NCI-H1092 (cell line): ENCODE data around the gene CSF2.

Experiments
- DNase-seq: peaks from one replicate; lab custom pipeline; 2025; lab: John Stamatoyannopoulos, UW

CSF2 gene

DNA sequence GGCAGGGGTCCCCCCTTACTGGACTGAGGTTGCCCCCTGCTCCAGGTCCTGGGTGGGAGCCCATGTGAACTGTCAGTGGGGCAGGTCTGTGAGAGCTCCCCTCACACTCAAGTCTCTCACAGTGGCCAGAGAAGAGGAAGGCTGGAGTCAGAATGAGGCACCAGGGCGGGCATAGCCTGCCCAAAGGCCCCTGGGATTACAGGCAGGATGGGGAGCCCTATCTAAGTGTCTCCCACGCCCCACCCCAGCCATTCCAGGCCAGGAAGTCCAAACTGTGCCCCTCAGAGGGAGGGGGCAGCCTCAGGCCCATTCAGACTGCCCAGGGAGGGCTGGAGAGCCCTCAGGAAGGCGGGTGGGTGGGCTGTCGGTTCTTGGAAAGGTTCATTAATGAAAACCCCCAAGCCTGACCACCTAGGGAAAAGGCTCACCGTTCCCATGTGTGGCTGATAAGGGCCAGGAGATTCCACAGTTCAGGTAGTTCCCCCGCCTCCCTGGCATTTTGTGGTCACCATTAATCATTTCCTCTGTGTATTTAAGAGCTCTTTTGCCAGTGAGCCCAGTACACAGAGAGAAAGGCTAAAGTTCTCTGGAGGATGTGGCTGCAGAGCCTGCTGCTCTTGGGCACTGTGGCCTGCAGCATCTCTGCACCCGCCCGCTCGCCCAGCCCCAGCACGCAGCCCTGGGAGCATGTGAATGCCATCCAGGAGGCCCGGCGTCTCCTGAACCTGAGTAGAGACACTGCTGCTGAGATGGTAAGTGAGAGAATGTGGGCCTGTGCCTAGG is at the start of gene CSF2:
Gene CSF2 (plus strand): TSS at position 559 of the 783 bp plus-strand sequence. CDS start 35 bp downstream, at position 594.
- DNase-seq, result no peak

DNA sequence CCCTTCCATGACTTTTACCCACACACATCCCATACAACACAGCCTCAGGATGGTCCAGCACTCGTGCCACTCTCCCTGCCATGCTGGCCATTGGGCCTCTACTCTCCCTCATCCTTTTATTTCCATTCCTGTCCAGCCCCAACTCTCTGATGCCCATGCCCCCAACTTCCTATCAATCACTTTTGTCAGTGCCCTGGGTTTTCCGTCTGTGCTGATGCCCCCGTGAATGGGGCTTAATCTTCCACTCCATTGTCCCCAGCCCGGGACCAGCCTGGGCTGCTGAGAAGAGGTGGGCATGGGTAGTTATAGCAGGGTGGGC is 49.5 kb upstream of the CSF2 start:
- no peak for DNase-seq

DNA sequence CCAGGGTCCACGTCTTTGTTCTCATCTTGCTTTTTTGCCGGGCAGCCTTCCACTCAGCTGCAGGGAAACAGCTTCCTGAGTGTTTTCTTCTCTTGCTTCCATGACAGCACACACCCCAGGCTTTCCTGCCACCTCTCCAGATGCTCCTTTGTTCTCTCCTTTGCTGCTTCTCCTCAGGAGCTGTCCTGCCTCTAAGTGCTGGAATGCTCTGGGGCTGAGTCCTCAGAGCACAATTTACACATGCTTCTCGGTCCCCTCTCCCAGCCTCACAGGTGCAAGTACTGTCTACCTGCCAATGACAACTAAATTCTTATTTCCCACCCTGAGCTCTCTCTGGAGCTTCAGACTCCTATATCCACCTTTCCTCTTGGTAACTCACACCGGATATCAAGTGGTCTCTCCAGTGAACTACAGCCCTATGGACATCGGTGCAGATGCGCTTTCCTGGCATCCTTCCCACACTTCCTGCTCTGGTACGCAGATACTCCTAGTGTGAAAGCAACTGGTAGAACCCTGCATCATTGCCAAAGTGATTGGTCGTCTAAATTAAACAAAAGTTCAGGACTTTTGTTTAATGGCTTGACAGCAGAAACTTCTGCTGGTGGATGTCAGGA is 48.7 kb upstream of the CSF2 start:
- DNase-seq, result no peak

DNA sequence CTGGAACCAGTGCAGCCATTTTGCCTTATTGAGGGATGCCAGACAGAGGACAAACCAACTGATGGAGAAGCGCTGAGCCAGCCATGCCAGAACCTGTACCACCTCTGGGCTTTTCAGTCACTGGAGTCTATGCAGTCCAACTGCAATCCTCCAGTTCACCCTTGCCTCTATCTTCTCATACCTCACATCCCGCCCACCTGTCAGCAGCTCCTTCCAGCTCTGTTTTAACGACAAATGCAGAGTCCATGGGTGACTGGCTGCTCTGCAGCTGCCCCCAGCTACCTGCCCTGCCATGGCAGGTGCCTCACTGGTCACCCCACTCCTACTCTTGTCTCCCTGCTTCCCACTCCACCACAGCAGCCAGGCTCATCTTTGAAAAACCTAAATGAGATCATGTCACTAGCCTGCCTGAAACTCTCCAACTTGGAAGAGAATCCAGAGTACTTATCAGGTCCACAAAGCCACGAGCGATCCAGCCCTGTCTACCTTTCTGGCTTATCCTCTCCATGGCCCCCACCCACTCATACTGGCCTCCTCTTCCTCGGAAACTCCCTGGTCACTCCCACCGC is 48.1 kb upstream of the CSF2 start:
- no peak for DNase-seq

DNA sequence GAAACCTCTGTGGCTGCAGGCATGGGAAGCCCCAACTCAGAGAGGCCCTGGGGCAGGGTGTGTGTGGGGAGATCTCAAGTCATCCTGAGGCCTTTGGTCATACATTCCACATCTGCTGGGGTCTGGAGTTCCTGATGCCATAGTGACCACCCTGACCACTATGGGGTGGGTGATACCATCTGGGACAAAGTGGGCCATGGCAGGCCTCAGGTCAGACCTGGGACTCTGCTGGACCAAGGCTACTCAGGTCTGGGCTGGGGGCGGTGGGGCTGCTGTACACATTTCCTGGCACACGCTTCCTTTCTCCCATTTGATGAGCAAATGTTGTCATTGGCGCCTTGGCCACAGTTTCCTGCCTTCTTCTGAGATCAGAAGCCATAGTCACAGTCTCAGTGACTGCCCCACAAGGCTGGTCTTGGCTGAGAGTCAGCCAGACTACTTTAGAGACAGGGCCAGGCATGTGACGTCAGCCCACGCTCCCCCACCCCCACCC is 47.0 kb upstream of the CSF2 start:
- no peak for DNase-seq

DNA sequence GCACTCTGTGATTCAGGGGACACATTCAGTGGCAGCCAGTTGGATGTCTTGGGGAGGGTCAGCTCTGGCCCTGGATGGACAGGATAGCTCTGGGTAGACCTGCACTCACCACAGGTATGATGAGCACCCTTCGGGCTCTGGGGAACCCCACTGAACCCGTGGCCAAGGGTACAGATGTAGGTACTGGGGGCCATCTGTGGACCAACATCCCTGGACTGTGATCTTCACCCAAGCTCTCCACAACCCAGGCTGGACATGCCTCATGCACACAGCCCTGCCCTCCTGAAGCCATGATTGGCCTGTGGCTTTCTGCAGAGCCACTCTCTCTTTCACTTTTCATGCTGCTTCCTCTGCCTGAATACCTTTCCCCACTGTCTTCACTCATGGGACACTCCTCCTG is 46.6 kb upstream of the CSF2 start:
- DNase-seq, result no peak

DNA sequence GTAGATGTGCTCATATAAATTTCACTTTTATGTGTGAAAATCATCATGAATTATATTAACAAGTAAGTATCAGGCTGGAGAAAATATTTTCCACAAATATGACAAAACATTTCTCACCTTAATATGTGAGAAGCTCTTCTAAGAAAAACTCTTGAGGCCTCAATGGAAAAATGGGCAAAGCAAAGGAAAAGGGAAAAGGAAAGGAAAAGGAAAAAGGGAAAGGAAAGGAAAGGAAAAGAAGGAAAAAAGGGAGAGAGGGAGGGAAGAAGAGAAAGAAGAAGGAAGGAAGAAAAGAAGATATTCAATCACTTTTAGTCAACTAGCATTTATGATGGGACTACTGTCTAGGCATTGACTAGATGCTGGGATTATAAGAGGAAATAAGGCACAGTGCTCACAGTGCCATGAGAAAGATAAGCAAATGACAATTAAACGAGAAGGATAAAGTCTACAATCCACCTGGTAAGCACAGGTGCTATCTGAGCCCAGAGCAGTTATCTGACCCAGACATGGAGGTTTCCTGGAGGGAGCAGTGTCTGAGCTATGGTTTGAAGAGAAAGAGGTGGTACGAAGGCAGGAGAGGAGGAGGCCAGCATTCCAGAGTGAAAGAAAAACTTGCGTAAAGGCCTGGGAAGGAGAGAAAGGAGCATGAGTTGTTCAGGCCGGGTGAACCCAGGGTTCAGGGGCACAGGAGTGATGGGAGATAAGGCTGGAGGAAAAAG is 43.8 kb upstream of the CSF2 start:
- DNase-seq, result no peak

DNA sequence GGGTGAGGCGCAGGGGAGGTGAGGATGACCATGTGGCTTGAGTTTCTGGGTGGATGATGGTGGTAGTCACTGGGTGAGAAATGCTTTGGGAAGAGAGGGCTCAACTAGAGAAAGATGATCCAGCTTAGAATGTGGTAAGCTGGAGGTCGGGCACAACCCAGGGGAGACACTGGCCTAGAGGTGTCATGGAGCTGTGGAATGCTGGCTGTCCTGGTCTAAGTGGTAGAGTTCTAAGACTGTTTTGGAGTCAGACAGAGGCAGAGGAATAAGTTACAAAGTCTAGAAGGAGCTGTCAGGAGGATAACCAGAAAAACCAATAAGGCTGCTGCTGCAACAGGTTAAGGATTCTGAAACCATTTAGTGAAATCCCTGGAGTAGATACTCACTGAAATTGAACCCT is 43.0 kb upstream of the CSF2 start:
- no peak for DNase-seq

DNA sequence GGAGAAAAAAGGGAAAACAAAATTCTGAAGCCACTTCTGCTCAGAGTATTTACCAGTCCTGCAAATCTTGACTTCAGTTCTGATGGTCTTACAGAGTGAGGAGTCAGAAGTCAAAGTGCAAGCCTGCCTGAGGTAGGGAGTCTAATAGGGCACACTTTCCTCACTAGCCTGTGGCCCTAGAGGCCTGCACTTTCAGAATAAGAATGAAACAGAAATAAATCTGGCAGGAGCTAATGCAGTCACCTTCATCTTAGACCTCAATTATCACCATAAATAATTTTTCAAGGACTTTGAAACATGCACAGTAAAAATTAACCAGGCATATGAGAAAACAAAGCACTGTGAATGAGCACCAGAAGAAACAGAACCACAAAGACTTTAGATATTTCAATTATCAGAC is 41.4 kb upstream of the CSF2 start:
- no peak for DNase-seq

DNA sequence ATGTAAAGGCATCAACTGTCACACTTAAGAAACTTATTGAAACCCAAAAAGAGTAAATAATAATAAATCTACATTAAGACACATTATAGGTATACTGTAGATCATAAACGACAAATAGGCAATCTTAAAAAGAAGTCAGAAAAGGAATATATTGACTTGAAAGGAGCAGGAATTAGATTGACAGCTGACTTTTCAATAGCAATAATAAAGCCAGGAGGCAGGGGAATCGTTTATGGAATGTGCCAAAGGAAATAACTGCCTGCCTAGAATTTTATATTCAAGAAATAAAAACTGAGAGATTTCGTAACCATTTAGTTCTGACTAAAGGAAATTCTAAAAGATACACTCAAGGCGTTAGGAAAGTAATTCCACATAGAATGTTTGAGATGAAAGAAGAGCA is 40.5 kb upstream of the CSF2 start:
- no peak for DNase-seq

DNA sequence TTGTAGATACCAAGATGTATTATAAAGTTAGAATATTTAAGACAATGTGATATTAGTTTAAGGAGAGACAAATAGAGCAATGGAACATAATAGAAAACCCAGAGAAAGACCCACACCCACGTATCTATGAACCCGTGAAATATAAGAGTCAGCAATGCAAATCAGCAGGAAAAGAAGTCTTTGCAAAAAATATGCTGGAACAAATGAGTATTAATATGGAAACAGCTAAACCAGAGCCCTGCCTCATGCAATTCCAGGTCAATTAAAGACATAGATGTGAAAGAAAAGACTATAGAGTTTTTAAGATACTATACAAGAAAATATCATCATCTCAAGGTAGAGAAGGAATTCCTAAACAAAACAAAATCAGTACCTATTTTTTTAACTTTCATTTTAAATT is 36.2 kb upstream of the CSF2 start:
- no peak for DNase-seq

DNA sequence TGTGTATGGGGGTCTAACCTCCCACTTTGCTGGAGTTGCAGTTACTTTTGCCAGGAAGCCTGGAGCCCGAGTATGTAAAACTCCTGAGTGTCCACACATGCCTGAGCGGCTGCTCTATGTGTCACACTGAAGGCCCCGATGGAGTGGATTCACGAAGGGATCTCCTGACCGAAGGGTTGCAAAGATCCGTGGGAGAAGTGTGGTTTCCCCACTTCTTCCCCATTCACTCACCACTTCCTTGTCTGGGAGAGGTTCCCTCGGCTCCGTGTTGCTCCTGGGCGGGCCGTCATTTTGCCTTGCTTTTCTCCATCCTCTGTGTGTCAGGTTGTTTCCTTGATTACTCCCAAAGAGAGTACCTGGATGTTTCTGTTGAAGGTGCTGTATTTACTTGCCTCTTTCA is 29.4 kb upstream of the CSF2 start:
- DNase-seq, result no peak

DNA sequence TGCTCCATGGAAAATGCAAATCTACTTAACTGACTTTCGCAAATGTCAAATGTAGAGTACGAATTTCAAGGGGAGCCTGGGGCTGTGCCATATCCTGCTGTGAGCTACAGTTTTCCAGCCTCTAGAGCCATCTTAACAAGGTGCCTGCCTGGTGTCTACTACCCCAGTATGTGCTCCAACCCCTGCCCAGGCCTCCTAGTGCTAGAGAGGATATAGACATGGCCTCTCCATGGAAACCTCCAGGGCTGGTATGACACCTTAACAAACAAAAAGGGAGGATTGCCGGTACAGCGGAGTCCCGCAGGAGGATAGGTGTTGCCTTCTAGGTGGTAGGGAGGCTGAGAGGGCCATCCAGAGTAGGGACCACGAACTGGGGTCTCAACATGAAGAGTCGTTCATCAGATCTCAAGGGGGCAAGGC is 26.7 kb upstream of the CSF2 start:
- DNase-seq, result no peak

DNA sequence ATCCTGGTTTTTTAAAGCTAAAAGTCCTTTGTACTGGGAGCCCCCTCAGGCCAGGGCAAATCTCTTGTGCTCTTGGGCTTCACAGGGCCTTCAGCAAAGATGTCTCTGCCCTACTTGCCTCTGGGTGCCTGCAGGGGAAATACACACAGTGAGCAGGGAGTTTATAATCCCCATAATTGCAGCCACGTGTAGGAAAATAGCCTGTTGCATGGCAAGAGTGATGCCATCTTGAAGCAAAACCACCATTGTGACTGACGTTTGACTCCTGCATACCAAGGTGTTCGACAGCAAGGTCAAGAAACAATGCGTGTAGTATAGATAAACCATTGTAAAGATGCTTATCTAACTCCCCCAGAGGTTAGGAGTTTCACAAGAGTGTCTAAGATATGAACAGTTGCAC is 24.5 kb upstream of the CSF2 start:
- DNase-seq, result no peak

DNA sequence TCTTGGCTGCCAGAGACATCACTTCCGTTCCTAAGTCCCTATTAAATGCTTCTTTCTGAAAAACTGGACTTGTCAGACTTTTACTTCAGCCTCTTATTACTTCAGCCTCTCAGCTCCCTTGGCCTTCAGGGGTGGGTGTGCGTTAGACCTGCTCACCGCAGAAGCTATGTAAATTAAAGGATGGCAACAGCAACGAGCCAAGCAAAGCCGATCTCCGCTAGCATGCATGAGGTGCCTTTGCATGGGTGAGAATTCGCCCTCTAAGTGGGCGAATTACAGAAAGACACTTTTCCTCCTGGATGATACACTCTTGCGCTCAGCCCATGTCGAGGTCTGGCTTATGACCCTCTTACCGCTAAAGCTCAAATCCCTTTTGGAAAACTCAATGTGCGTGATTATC is 24.0 kb upstream of the CSF2 start:
- no peak for DNase-seq

DNA sequence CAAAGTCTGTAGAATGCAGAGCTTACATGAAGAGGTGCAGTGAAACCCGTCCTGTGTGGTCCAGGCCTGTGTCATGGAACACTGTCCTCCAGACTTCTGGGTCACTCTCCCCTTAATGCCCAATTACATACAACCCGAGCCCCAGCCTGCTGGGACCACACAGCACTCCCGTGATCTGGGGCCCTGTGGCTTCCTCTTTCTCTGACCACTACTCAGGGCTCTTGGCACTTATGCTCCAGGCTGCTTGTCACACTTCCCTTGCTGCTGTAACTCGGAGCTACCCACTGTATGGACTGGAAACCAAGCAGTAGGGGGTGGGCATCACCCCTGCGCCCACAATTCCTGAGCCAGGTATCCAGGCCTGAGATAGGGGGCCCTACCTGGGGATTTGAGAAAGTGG is 23.5 kb upstream of the CSF2 start:
- no peak for DNase-seq

DNA sequence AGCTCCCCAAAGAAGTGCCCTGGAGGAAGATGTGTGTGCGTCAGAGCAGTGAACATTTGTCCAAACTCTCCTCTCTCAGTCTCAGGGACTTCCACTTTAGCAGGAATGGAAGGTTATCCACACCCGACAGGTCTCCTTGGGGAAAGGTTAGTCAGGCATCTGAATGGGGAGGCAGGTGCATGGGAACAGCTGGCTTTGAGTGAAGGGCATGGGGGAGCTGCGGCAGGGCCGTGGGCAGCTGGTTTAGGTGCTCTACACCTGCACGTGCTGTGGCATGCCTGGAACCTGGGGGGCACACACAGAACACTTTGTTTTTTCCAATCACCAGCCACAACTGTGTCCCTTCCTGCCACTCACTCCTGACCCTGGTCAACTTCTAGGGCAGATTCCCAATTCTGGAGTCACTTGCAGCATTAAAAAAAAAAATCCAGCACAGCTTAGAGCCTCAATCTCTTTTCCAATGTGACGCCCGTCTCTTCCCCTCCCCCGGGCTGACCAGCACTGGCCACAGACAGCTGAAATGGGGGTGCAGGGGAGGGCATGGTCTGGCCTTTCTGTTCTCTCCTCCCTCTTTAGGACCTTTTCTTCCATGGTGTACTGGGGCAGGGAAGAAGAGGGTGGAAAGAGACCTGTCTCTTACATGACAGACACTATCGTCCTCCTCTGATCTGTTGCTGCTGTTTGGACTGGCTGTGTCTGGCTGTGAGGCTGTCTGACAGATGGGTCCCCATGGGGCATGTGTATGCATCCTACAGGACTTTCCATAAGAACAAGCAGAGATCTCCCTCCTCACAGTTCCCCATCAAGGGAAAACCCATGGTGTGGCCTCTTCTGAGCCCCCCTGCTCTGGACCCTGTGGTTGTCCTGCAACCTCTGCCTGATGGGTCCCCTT is 22.7 kb upstream of the CSF2 start:
- DNase-seq, result no peak

DNA sequence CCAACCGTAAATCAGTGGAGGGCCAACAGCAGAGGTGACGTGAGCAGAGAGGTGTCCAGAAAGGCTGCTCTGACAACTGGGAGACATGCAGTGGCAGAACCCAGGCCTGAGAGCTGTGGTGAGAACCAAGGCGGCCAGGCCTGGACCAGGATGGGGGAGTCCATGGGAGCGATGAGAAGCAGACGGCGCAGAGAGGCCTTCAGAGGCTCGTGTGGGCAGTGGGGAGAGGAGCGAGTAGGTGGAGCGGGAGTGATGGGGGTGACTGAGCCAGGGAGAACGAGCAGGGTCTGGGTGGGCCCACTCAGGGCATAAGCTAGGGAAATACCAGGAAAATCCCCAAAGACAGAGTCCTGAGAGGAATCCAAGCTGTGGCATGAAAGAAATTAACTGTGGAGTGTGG is 21.1 kb upstream of the CSF2 start:
- DNase-seq, result no peak

DNA sequence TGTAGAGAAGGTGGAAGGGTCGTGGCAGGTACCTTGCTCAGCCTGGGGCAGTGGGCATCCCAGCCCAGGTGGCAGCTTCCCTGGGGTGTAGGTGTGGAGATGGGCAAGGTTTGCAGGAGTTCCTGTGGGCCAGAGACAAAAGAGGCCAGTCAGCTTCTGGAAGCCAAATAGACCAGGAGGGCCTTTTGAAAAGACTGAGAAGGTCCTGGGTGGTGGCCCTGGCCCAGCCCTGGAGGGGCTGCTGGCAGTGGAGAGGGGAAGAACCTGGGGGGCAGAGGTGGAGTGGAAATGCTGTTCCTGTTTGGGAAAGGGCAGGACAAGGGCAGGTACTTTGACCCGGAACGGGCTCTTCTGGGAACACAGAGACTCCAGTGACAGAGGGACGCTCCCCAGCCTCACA is 20.1 kb upstream of the CSF2 start:
- DNase-seq, result no peak

DNA sequence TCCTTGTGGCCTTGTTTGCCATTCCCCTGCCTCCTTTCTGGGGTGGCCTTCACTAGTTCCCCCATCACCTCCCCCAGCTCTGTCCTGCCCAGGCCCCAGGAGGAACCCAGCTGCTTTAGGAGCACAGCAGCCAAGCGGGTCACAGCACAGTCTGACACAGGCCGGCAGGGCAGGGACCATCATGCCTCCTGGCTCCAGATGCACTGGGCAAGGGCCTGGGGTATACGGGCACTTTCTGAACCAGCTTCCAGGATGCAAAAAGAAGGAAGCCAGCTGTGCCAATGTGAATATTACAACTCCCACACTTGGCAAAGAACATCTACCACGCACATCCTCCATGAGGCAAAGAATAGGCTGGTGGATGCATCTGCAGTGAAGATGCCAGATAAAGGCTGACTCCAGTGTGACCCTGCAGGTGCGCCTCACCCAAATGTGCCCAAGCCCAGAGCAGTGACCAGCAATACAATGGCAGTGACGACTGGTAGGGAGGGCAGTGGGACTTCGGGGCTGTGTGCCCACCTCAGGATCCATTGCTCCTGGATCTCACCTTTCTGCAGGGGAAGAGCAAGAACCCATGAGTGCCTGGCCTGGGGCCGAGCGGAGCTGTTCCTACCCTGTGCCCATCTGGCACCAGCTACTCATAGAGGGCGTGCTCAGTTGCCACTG is 19.4 kb upstream of the CSF2 start:
- DNase-seq, result no peak

DNA sequence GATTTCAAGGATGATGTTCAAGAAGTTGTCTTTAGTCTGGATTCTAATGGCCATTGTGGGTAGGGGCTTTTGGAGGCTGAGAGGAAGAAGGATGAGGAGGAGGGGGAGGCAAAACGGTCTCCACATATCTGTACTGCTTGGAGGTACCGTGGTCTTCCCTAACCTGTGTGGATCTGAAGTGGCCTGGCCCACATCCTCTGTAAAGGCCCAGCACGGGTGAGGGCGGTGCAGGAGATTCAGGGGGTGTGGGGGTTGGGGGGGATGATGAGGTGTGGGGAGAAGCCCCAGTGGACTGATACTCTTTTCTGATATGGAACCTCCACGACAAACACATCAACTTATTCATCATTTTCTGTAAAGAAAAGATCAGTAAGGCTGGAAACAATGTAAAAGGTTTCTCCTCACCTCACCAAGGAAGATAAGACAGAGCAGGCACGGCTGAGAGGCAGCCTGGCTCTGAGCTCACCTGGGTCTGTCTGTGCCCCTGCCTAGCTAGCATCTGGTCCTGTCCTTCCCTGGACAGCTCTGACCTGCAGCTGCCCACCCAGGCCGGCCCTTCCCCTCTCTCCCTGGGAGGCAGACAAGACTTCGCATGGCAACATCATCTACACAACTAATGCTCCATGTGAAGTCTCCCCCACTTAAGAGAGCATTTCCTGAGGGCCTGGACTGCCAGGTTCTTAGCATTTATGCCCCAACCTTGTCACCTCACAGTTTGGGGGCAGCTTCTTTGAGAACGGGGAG is 18.7 kb upstream of the CSF2 start:
- DNase-seq, result no peak
